Activated T-helper 9 cell treated with anti-CD3 and anti-CD28 coated beads, Interleukin-2, amount 50 U/mL, for 16 hours (primary cell): ENCODE data around the gene H2BK1.

Experiments
- DNase-seq: peaks from one replicate; pipeline ENCODE4 v3.0.0-alpha.2; 2020; ENCODE audit warnings: low read depth

The H2BK1 gene

GRCh38 chr7:151204383-151205032 lies 5.8 kb downstream of the H2BK1 start:
- DNase-seq: no peak

DNA sequence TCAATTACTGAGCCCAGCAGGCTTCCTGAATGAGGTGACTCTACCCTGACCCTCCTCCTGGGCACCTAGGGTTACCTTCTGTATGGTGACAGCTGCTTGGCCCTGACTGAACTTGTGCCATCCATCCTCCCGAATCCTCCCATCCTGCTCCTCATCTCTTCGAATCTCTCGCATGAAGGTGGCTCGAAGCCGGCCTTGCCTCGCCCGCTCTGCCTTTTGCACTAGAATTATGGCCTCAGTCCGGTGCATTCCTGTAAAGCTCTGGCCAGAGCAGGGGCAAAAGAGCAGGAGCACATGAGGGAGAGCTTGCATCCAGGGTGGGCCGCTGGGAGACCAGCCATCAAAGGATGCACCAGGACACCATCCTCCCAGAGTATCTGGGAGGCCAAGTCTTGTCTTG lies 7.5 kb downstream of the H2BK1 start:
- no peak for DNase-seq

- no peak for DNase-seq
These were observed 8.5 kb downstream of the H2BK1 start for GRCh38 chr7:151201751-151202150.

DNA sequence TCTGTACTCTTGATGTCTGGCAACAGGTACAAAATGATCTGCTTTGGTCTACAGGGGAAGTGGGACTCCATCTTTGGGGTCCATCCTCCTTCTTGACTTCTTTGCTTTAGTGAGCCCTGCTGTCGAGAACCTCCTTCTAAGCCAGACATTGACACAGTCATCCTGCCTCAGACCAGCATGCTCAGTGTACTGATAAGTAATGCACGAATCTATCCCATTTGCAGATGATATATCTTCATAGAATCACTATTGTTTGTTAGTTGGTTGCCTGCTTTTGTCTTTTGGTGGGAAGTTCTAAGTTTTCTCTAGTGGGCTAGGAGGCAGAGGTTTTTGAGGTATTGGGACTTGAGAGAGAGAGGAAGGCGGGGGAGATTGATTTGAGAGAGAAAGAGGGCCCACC lies 8.9 kb downstream of the H2BK1 start:
- no peak for DNase-seq

- no peak for DNase-seq
These were observed 11.1 kb downstream of the H2BK1 start for GRCh38 chr7:151198945-151199848.

DNA sequence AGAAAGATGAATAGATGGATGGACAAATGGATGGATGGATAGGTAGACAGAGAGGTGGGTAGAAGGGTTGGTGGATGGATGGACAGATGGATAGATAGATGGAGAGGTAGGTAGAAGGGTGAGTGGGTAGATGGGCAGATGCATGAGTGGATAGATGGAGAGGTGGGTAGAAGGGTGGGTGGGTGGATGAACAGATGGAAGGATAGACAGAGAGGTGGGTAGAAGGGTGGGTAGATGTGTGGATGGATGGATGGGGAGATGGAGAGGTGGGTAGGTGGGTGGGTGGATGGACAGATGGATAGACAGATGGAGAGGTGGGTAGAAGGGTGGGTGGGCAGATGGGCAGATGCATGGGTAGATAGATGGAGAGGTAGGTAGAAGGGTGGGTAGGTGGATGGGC lies 12.4 kb downstream of the H2BK1 start:
- no peak for DNase-seq

GRCh38 chr7:151195616-151196450 lies 14.5 kb downstream of the H2BK1 start:
- no peak for DNase-seq

- DNase-seq: no peak
These were observed 16.1 kb downstream of the H2BK1 start for GRCh38 chr7:151194188-151194587.

- no peak for DNase-seq
These were observed 16.9 kb downstream of the H2BK1 start for GRCh38 chr7:151193203-151193978.

GRCh38 chr7:151192002-151192539 lies 18.2 kb downstream of the H2BK1 start:
- no peak for DNase-seq

DNA sequence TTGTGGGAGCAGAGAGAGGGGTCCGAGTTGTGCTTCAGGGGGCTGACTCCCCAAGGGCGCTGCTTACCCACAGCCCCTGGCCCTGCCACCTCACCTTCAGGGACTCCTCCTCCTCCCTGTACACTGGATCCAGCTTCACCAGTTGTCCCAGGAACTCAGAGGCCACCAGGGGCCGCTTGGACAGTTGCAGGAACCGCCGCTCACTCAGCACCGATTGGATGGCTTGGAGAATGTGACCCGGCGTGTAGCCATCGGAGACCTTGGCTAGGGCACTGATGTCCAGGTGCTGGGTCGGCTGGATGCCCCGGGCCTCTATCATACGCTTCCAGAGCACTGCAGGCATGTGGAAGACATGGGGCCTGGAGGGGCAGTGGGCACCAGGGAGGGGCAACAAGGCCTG lies 18.7 kb downstream of the H2BK1 start:
- no peak for DNase-seq

- no peak for DNase-seq
These were observed 21.2 kb downstream of the H2BK1 start for GRCh38 chr7:151189038-151189437.

DNA sequence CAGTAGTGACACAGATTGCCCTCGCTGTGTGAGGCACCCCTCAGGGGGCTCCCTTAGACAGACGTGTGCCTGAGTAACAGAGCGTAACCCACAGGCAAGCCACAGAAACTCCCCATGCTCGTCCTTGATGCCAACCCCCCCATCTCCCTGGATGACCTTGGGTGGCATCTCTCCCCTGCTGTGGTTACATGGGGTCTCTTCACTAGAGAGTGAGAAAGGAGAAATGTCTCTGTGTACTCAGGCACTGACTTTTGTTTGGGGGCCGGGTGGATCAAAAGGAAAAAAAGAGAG lies 22.1 kb downstream of the H2BK1 start:
- no peak for DNase-seq

DNA sequence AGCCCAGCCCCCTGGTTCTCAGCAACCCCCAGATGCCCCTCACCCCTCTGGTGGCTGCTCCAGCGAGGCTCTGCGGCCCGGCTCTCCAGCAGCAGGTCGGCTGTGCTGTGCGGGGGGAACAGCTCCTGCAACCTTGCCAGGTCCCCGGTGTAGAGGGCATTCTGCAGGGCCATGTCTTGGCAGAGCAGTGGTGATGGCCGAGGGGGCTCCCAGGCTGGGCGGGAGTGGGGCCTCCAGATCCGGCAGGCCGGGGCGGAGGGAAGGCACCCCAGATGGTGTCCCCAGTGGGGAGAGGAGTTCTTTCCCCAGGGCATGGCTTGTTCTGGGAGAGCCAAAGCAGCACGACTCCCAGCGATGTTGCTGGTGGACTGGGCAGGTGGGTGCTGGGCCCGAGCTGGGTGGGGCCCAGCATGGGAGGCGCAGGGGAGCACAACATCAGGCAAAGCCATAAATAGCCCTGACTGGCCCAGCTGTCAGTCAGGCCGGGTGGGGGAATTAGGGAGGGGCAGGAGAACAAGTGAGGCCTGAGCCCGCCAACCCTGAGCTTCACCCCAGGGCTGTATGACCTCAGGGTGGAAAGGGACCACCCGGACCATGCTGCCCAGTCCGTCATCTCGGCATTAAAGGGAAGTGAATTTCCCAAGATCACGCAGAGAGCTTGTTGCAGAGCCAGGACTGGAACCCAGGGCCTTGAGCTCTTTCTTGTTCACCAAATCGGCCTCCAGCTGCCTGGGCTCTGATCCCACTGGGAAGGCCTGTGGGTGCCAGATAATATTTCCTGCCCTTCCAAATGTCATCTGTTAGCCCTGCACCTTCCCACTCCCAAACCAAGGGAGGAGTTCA lies 22.7 kb downstream of the H2BK1 start:
- no peak for DNase-seq

GRCh38 chr7:151186640-151187408 lies 23.5 kb downstream of the H2BK1 start, which contains the start of gene ASB10:
TSS of gene ASB10 (minus strand) at chr7:151187250. CDS start at chr7:151187130, 120 bp downstream.
- no peak for DNase-seq

DNA sequence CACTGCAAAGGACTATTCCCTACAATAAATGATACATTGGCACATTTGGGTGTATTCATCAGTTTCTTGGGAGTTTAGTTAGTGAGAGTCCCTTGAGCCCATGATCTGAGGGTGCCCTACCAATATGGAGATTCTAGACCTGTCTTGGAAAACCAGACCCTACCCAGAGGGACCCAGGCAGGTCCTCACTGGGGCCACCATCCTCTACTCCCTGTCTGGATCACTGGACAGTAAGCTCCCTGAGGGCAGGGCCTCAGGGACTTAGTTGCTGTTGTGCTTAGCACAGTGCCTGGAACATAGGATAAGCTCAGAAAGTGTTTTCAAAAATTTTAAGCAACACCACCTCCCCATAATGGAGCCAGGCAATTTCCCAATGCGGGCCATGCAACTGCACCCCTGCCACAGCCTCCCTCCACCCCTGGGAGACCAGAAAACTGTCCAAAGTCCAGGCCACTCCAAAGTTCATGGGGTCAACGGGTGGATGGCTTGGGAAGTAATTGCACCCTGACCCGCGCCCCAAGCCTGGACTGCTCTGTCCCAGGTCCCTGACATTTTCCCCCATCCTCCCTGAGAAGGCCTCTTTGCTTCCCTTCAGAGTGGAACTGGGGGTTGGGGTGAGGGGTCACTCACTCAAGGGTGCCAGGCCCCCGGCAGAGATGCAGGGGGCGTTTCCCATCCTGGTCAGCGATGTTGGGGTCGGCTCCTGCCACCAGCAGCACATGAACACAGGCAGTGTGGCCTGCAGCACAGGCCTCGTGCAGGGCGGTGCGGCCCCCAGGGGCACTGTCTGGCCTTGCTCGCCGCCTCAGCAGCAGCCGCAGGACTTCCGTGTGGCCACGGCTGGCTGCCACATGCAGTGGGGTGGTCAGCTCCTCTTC lies 24.3 kb downstream of the H2BK1 start:
- no peak for DNase-seq

- no peak for DNase-seq
These were observed 29.3 kb downstream of the H2BK1 start for GRCh38 chr7:151181011-151181431.

DNA sequence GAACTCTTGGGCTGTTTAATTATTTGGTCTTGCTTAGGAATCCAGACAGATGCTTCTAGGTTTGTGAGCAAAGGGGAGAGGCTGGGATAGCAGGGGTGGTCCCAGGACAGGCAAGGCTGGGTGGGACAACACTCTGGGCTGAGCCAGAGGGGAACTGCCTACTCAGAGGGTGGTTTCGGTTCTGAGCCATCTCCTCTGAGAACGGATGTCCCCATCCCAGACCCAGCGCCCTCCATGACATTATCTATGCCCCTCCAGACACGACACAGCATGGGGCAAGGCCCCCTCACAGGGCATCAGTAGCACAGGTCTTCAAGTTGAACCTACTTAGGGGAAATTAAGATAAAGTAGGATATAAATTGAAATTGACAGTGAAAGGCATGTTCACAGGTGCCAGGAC lies 30.3 kb downstream of the H2BK1 start:
- DNase-seq: no peak
